GM18508 (cell line): Measurements from ENCODE around the gene KLHDC3.
"Not testable (repeated sequence)": the region's sequence is repeated elsewhere in the genome, so short reads cannot be mapped to it uniquely, and the experiment has no call there.

ENCODE experiments used
- ATAC-seq: cut with Tn5 transposase; IDR thresholded peaks from one replicate; pipeline ENCODE4 v1.9.1; 2021; ENCODE audit warnings: moderate number of reproducible peaks; ENCODE audit not compliant: insufficient read depth, unreplicated experiment

The KLHDC3 gene

DNA sequence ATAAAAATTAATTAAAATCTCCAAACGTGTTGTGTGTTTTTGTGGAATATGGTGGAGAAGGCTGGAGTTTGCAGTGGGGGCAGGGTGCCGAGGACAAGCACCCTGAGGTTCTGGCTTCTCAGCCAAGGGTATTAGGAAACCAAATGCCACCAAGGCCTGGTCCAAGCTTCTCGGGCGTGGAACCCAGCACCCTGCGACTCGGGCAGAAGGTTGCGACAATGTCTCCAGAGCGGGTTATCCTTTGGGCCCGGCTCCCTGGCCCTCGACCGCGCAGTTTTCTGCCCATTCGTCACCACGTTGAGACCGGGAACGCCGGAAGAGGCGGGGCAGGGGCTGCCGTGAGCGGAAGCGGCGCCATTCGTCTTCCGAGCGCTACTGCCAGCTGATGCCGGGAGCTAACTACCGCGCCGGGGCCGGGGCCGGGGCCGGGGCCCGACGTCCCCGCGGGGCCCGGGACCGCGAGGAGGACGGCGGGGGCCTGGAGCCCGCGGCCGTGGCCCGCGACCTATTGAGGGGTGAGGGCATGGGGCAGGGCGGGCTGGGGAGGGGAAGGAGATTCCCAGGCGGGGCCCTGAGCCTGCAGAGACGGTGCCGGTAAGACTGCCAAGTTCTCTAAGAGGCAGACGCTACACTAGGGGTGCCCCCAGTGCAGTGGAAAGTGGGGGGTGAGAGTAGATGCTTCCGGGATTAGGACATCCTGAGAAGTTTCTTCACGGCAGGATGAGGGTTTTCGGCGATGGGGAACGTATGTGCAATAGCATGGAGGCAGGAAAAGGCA, 7.4 kb downstream of the KLHDC3 start, which contains the start of gene RRP36:
Gene RRP36 (plus strand): TSS at position 354 of the 778 bp plus-strand sequence. CDS start 32 bp downstream, at position 386.
- no peak for ATAC-seq

DNA sequence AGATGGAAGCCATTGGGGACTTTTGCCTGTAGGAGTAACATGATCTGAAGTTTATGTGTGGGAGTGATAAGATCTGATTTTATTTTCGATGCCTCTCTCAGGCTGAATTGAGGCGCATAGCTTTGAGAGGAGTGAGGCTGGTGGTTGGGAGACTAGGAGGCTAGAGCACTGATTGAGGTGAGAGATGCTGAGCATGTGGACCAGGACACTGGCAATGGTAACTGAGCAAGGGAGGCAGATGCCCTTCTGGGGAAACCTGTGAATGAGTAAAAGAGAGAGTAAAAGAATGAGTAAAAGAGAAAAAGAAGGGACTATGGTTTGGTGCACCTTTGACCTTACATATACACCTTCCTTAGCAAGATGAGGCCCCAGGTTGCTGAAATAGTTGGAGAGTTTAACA, 10.4 kb downstream of the KLHDC3 start:
- no peak for ATAC-seq

DNA sequence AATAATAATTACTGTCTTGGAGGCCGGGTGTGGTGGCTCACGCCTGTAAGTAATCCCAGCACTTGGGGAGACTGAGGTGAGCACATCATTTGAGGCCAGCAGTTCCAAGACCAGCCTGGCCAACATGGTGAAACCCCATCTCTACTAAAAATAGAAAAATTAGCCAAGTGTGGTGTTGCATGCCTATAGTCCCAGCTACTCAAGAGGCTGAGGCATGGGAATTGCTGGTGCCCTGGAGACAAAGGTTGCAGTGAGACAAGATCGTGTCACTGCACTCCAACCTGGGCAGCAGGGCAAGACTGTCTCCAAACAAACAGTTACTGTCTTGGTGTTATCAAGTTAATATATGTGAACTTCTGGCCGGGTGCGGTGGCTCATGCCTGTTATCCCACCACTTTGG, 12.3 kb downstream of the KLHDC3 start:
- no peak for ATAC-seq

DNA sequence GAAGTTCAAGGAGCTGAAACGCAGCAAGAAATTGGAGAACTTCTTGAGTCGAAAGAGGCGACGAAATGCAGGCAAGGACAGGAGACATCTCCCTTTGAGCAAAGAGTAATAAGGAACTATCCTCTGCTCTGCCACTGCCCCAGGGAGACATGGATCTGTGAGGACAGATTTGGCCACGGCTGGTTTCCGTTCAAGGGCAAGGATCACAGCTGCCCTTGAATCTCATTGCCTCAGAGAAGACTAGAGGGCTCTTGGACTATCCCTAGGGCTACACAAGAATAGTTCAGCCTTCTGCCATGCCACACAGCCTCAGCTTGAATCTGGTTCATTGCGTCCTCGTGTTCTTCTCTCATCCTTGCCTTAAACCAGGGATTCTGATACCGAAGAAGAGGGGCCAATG, 15.1 kb downstream of the KLHDC3 start:
- no peak for ATAC-seq

DNA sequence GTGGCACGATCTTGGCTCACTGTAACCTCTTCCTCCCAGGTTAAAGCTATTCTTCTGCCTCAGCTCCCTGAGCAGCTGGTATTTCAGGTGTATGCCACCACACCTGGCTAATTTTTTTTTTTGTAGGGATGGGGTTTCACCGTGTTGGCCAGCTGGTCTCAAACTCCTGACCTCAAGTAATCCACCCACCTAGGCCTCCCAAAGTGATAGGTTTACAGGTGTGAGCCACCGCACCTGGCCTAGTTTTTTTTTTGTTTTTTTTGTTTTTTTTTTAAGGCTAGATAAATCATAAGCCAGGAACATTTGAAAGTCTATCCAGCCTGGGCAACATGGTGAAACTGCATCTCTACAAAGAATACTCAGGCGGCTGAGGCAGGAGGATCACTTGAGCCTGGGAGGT, 18.3 kb downstream of the KLHDC3 start:
- no peak for ATAC-seq

DNA sequence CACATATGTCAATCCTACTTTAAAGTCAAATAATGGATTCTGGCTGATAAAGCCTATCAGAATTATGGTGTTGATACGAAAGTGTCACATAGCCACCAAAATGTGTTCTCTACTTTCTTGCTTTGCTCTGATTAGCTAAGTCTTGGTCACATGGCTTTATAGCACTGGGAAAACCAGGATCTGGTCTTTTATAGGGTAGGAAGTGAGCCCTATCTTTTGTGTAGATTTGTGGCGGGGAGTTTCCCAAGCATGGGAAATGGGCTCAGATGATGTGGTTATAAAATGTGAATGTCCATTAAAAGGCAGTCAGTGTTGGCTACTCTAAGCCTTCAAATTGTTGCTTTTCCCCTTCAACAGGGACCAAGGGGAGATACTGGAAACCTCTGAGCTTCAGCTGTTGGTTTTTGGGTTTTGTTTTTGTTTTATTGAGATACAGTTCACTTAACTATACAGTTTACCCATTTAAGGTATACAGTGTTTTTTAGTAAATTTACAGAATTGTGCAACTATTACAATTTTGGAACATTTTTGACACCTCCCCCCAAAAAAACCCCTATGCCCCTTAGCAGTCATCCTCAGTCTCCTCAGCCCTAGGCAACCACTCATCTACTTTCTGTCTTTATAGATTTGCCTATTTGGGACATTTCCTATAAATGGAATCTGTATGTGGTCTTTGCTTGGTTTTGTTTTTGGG, 19.6 kb downstream of the KLHDC3 start:
- no peak for ATAC-seq

DNA sequence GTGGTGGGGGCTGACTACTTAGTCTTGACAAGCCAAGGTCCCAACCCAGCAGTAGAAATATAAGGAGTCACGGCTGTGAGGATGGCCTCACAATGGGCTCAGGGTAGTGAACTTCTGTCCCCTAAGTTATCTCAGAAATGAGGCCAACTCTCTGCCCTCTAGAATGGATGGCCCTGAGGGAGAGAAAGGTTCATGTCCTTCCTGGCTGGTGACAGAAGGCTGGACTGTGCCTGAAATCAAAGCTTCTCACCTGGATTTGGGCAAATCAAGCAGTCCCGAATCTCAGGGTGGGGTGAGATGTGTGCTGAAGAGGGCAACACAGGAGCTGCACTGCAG, 20.1 kb downstream of the KLHDC3 start:
- ATAC-seq, result no peak

DNA sequence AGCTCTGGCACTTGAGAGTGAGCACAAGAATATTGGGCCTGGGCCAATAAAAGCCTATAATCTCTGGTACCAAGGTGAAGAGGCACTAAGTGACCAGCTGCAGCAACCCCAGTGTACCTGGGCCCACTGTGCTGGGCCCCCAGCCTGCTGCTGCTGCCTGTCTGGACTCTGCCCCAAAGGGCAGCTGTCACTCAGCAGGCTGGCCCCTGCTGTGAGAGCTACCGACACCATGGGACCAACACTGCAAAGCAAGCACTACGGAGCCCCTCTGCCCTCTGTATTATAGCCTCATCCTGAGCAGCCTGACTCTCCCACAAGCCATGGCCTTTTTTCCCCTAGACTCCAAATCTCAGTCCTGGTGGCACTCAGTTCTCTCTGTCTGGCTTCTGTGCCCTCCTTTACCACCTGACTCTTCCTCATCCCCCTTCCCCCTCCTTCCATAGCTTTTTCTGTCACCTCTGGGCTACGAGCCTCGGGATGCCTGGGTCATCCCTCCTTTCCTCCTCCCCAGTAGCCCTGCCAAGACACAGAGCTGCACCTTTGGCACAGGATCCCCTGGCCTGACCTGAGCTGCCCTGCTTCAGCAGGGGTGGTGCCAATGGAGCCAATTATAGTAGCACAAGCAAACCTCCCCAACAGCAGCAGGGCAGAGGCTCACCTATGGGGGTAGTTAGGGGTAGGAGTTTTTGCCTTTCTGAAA, 21.6 kb downstream of the KLHDC3 start:
- no peak for ATAC-seq

DNA sequence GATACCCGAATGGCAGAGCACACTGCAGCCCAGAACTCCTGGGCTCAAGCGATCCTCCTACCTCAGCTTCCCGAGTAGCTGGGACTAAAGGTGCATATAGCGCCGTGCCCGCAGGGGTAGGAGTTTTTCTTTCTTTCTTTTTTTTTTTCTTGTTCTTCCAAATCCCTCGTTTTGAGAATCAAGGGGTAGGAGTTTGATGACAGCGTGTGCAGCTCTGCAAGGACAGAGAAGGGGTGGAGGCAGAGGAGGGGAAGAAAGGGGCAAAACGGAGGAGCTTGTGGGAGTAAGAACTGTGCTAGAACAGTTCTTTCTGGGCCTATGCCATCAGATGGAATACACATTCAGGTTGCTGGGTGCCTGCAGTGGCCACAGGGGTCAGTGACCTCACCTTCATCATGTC, 22.7 kb downstream of the KLHDC3 start:
- no peak for ATAC-seq

DNA sequence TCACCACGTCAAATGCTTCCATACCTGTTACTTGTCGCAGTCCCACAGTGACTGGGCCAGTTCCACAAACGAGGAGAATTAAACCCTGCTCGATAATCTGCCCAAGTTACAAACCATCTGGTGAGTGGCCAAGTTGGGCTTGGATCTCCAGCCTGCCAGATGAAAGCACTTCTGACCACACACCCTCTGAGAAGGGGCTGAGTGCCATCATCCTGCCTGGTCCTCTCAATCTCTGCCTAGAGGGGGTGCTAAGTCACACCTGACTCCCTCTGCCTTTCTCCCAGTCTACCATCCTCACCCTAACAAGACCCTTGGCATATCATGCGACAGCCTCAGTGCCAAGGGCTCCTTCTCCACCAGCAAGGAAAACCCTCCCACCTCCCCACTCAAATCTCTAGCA, 23.1 kb downstream of the KLHDC3 start:
- ATAC-seq, result no peak

DNA sequence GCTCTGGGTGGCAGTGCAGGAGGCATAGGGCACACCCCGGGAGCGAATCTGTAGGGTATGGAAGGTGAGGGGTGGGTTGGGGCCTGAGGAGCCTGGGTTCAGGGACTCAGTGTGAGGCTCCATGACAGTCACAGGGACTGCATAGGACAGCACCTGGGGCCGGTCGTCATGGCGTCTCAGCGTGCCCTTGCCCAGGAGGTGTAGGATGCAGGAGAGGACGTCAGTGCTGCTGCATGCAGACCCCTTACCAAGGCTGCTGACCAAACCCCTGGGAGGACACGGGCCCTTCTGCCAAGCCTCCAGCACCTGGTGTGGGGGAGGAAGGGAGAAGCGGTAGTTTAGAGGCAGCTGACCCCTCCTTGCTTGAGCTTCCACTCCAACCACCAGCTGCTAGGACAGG, 23.7 kb downstream of the KLHDC3 start:
- ATAC-seq, result no peak

DNA sequence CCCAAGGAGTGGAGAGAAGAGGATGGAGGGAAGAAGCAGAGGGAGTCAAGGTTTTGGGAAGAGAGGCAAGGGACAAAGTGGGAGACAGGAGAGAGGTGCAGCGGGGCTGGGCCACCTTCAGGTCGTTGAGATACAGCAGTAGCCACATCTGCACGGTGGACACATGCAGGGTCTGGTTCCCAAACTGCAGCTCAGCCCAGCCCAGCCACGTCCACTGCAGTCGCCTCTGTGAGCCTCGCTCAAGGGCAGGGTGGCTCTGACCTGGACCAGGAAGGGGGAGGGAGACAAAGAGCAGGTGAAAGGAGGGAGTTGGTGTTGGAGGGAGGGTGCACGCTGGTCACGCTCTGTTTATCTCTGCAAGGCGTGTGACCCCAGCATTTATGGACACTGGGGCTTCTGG, 24.7 kb downstream of the KLHDC3 start:
- no peak for ATAC-seq

DNA sequence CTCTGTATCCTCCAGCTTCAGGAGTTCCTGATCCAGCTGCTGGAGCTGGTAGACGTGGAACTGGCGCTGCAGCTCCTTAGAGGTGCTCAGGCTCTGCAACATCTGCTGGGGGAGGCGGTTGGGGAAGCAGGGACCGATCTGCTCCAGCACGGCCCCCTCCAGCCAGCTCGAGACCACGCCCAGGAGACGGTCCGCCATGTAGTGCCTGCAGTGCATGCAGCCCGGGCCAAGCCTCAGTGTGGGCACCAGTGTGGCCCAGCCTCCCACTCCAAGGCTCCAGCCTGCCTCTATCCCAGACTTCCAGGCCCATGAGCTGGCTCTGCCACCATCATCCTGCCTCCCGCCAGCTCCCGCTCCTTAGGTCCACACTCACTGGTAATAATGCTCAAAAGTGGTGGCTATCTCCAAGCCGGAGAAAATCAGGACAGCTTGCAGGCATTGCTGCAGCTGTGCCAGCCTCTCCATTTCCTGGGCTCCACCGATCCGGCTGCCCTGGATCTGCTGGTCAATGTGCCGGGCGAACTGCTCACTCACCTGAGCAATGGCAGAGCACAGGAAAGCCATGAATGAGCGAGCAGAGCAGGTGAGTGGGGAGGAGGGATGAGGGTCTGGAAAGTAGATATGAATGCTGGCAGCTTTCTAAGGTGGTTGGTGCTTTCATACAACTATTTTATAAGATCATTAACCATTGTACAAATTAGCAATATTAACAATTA, 26.7 kb downstream of the KLHDC3 start:
- ATAC-seq, result no peak

DNA sequence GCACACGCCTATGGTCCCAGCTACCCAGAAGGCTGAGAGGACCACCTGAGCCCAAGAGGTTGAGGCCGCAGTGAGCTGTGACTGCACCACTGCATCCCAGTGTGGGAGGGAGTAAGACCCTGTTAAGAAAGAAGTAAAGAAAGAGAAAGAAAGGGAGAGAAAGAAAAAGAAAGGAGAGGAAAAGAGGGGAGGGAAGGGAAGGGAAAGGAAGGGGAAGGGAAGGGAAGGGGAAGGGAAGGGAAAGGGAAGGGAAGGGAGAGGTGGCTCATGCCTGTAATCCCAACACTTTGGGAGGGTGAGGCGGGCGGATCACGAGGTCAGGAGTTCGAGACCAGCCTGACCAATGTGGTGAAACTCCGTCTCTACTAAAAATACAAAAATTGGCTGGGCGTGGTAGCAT, 27.4 kb downstream of the KLHDC3 start:
- ATAC-seq, result not testable (repeated sequence)

DNA sequence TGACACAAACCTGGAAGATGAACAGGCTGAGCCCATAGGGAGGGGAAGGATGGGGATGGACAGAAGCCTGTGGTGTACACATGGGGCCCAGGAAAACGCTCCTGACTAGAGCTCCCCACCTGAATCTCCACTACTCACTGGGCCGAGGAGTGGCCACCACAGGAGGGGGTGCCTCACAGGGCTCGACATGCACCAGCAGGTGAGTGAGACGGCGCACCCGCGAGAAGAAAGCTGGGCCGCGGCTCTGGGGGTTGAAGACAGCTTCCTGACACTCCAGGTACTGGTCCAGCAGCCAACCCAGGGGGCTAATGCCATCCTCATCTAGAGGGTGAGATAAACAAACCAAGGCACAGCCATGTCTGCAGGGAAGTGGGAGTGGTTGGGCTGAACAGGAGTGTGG, 29.3 kb downstream of the KLHDC3 start:
- no peak for ATAC-seq

DNA sequence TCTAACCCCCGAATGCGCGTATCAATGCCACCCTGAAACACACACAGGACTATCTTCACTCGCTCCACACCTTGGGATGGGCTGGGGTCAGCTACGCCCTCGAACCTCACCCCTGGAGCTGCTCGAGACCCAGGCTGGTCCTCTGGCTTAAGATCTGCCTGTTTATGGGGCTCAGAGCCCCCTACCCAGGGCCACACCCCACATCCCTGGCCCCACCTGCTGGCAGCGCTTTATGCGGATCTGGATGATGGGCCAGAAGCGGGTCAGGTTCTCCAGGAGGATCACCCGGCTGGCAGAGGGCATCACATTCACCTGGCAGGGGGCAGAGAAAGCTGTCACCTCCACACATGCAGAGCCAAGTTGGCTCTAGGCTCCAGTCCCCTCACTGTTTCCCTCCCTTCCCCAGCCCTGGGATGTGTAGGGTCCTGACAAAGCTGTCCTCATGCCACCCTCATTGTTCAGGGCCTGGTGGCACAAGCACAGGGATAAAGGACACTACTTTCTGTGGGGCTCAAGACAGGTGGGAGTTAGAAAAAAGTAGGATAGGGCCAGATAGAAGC, 31.4 kb downstream of the KLHDC3 start:
- no peak for ATAC-seq

DNA sequence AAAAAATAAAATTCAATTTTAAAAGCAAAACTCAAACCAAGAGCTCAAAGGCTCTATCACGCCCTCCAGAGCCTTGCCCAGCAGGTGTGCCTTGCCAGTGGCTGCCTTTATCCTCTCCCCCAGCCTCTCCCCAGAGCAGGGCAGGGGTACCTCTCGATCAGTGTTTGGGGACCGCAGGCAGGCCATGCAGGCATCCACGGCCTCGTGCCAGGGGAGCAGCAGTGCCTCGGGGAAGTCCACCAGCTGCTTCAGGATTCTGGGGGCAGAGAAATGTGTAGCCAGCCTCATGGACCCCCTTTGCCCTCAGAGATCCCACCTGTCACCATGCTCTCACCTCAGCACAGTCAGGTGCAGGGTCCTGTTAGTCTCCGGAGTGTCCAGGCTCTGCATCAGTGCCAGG, 33.9 kb downstream of the KLHDC3 start:
- ATAC-seq, result no peak

DNA sequence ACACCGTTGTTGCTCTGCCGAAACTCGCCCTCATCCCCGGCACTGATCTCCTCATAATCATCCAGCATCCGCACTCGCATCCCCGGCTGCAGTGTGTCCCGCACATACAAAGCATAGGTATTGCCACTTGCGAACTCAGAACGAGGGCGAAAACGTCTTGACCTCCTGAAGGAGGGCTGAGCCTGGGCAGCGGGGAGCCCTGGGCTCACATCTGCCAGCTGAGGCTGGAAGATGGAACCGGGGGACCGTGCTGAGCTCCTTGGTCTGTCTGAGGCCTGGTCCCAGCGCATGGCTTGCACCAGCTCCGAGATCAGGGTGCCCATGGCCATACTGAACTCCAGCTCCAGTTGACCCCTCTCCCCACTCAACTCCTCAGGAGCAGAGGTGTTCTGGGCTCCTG, 36.9 kb downstream of the KLHDC3 start:
- ATAC-seq, result no peak

DNA sequence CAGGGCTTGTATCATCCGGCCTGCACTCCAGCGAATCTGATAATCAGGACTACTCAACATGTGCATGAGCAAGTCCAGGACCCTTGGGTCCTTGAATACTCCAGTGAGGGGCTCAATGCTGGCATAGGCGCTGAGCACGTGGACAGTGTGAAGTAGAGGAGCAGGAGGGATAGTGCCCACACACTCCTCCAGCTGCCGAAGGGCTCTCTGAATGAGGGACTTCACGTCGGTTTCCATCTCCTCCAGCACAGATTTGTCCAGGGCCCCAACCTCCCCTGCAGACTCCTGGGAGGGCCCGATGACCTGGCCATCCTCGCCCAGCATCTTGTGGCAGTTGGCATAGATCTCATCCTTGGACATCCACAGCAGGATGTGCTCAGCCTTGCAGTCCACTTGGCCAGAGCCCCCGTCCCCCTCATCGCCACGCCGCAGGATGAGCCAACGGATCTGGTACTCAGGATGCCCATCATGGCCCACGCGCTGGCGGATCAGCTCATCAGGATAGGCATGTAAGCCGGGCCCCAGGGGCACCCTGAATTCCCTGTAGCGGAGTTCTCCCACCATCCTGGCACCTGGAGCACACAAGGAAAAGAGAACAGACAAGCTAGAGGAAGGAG, 38.3 kb downstream of the KLHDC3 start:
- ATAC-seq, result no peak
